Gastroesophageal sphincter (tissue), 3 donors: Measurements from ENCODE around the gene DCC.

Experiments
- CTCF ChIP-seq, 4 experiments: fragments of 200-600 bp in 2 of 4; fragments of 450-650 bp in 2 of 4; sonication (generic) in 1 of 4; IDR thresholded peaks; one replicate each; pipeline ENCODE4 v1.5.1; 2017 to 2019; ENCODE audit warnings: antibody characterized with exemption in 4 of 4, mild to moderate bottlenecking in 2 of 4, moderate library complexity in 2 of 4
- EP300 ChIP-seq: sonication (generic); formaldehyde crosslinking; IDR thresholded peaks from one replicate; pipeline ENCODE4 v1.6.1; 2017; ENCODE audit warnings: antibody characterized with exemption, mild to moderate bottlenecking
- POLR2A ChIP-seq, 2 donors: fragments of 450-650 bp; IDR thresholded peaks; one replicate each; pipeline ENCODE4 v1.6.1; 2017; ENCODE audit warnings: antibody characterized with exemption in 2 of 2, mild to moderate bottlenecking in 2 of 2, moderate library complexity in 1 of 2
- POLR2AphosphoS5 ChIP-seq: sonication (generic); formaldehyde crosslinking; IDR thresholded peaks from one replicate; pipeline ENCODE4 v1.6.1; 2017; ENCODE audit warnings: antibody characterized with exemption

GRCh38 chr18:53283708-53284107 lies 943.7 kb downstream of the DCC start:
- TF ChIP-seq POLR2A (IDR thresholded peaks at IDR 0.05) (no peak), EP300 (no peak), CTCF (IDR thresholded peaks at IDR 0.05) (no peak), POLR2AphosphoS5 (no peak)
